Gastrocnemius medialis (tissue), 4 donors: ENCODE results near the gene PSKH1. TPM values are rescaled to one million over a fixed set of nuclear protein-coding genes. Genes with fewer than 3 reads are reported as not detected.

Source experiments
- ATAC-seq, 2 donors: fragments of 150-250 bp; one replicate each; pipeline ENCODE4 v1.9.1; 2016
- DNase-seq, 2 donors: peaks; one replicate each; pipeline ENCODE4 v3.0.0-alpha.2; 2019
- H3K27ac ChIP-seq, 4 donors: fragments of 200-600 bp; sonication (generic); 1 replicate in 1 of 4; 2 replicates in 3 of 4; pipeline ENCODE4 v1.5.1; 2016 to 2018; ENCODE audit warnings: mild to moderate bottlenecking in 2 of 4, moderate library complexity in 1 of 4
- H3K27me3 ChIP-seq, 3 donors: fragments of 200-600 bp; sonication (generic) in 2 of 3; 1 replicate in 1 of 3; 2 replicates in 2 of 3; pipeline versions ENCODE4 v1.5.1 to v1.6.0; 2016 to 2019; ENCODE audit warnings: mild to moderate bottlenecking in 1 of 3, moderate library complexity in 1 of 3
- H3K36me3 ChIP-seq, 2 donors: fragments of 200-600 bp; sonication (generic) in 1 of 2; one replicate each; pipeline ENCODE4 v1.5.1; 2017 to 2018
- H3K4me1 ChIP-seq, 2 donors: fragments of 200-600 bp; sonication (generic) in 1 of 2; one replicate each; pipeline ENCODE4 v1.5.1; 2016 to 2017; ENCODE audit warnings: mild to moderate bottlenecking in 2 of 2
- H3K4me3 ChIP-seq, 4 donors: fragments of 200-600 bp; sonication (generic) in 3 of 4; 1 replicate in 1 of 4; 2 replicates in 3 of 4; pipeline ENCODE4 v1.5.1; 2016 to 2019; ENCODE audit warnings: mild to moderate bottlenecking in 2 of 4
- H3K9me3 ChIP-seq, 3 donors: fragments of 200-600 bp; sonication (generic) in 2 of 3; 1 replicate in 1 of 3; 2 replicates in 2 of 3; pipeline ENCODE4 v1.5.1; 2016 to 2019
- CTCF ChIP-seq, 5 experiments: fragments of 450-650 bp in 3 of 5; fragments of 200-600 bp in 2 of 5; sonication (generic) in 2 of 5; IDR thresholded peaks in 4 of 5; conservative IDR thresholded peaks in 1 of 5; 1 replicate in 4 of 5; 2 replicates in 1 of 5; pipeline ENCODE4 v1.5.1; 2016 to 2019; ENCODE audit warnings: antibody characterized with exemption in 5 of 5, mild to moderate bottlenecking in 3 of 5, moderate library complexity in 3 of 5
- POLR2A ChIP-seq, 2 donors: fragments of 450-650 bp; IDR thresholded peaks; one replicate each; pipeline ENCODE4 v1.6.1; 2017; ENCODE audit warnings: antibody characterized with exemption in 2 of 2, mild to moderate bottlenecking in 2 of 2, moderate library complexity in 2 of 2
- in situ Hi-C, 4 donors: fragments of 200-750 bp; cut with MboI; loops; one replicate each; pipeline versions ENCODE4 v1.15.0 to v1.8.0; 2017; ENCODE audit warnings: low sequenced_read_pairs in 4 of 4
- intact Hi-C: fragments of 100-400 bp; cut with DNase I; formaldehyde crosslinking; loops from one replicate; pipeline ENCODE4 v1.15.1; 2023; ENCODE audit warnings: low total_unique reads
- total RNA-seq, 4 donors: library from RNA; depleted of rRNA; stranded (reverse); fragments of >200 nt; gene quantifications; one replicate each; pipeline versions ENCODE4 v1.1.0 to v1.2.3, GENCODE V29; 2016

The PSKH1 gene
- total RNA-seq, 4 donors from 2014 or later, result 4.1 to 12.7 (median 6.9) TPM

- intact Hi-C loops, result loop anchor here (10.0 kb wide), 1 partner anchor 375 kb away; no protein-coding TSS in a partner anchor
These were observed 37.1 kb downstream of the PSKH1 start for GRCh38 chr16:67930191-67930590.

GRCh38 chr16:67930678-67931211 is 37.7 kb downstream of the PSKH1 start:
- intact Hi-C loops (loop anchor here (10.0 kb wide), 1 partner anchor 376 kb away; no protein-coding TSS in a partner anchor), in situ Hi-C loops (loop anchor here in 1 of 4 donors (10.0 kb wide), 1 partner anchor 46 kb away; the partner anchor contains the start of gene NRN1L)
- peaks cover 0 to 10% of the 10 kb centered on the region in 2 donors for H3K36me3 ChIP-seq
- DNase-seq (peak in 1 of 2 donors; percentile 14), ATAC-seq (no peak)
- H3K4me1 ChIP-seq, result peaks cover 25 to 31% of the 10 kb centered on the region in 2 donors
- no peak overlapping the region for H3K27ac ChIP-seq
- TF ChIP-seq CTCF (IDR thresholded peaks at IDR 0.05 in 4 of 5, conservative IDR thresholded peaks at IDR 0.05 in 1 of 5) (no peak), POLR2A (IDR thresholded peaks at IDR 0.05) (no peak)
- no peaks in the 10 kb centered on the region for H3K27me3 ChIP-seq
- H3K4me3 ChIP-seq, result no peak overlapping the region
- no peaks in the 10 kb centered on the region for H3K9me3 ChIP-seq

More at GRCh38 chr16:67930191-67930590, 37.1 kb downstream of the PSKH1 start:
- TF ChIP-seq CTCF (IDR thresholded peaks at IDR 0.05 in 4 of 5, conservative IDR thresholded peaks at IDR 0.05 in 1 of 5) (no peak), POLR2A (IDR thresholded peaks at IDR 0.05) (no peak)
- no peaks in the 10 kb centered on the region for H3K27me3 ChIP-seq
- DNase-seq (peak in 1 of 2 donors; percentile 11), ATAC-seq (no peak)
- H3K9me3 ChIP-seq, result no peaks in the 10 kb centered on the region
- H3K4me3 ChIP-seq, result no peak overlapping the region
- peaks cover 0 to 10% of the 10 kb centered on the region in 2 donors for H3K36me3 ChIP-seq
- H3K4me1 ChIP-seq, result peaks cover 30 to 34% of the 10 kb centered on the region in 2 donors
- no peak overlapping the region for H3K27ac ChIP-seq
- in situ Hi-C loops, result loop anchor here in 1 of 4 donors (10.0 kb wide), 1 partner anchor 45 kb away; the partner anchor contains the start of gene NRN1L

GRCh38 chr16:67931712-67932461 is 38.8 kb downstream of the PSKH1 start, which contains the start of gene CTRL:
Gene CTRL (minus strand): TSS chr16:67931862. CDS start chr16:67931852, 10 bp downstream.
- in situ Hi-C loops, result loop anchor here in 1 of 4 donors (10.0 kb wide), 1 partner anchor 47 kb away; the partner anchor contains the start of gene NRN1L
- H3K27ac ChIP-seq, result no peak within 1 kb of the TSS
- DNase-seq, result no peak
- peaks cover 17 to 24% of the 10 kb centered on the region in 2 donors for H3K4me1 ChIP-seq
- no peaks in the 10 kb centered on the region for H3K27me3 ChIP-seq
- no peaks in the 10 kb centered on the region for H3K9me3 ChIP-seq
- no peak for TF ChIP-seq POLR2A (IDR thresholded peaks at IDR 0.05)
- TF ChIP-seq CTCF (IDR thresholded peaks at IDR 0.05 in 4 of 5, conservative IDR thresholded peaks at IDR 0.05 in 1 of 5), result no peak
- intact Hi-C loops, result loop anchor here (10.0 kb wide), 1 partner anchor 377 kb away; no protein-coding TSS in a partner anchor
- H3K36me3 ChIP-seq, result peaks cover 0 to 10% of the 10 kb centered on the region in 2 donors
- no peak for ATAC-seq
- no peak within 1 kb of the TSS for H3K4me3 ChIP-seq

- no peaks in the 10 kb centered on the region for H3K9me3 ChIP-seq
- H3K4me1 ChIP-seq, result peaks cover 22 to 27% of the 10 kb centered on the region in 2 donors
- peaks cover 0 to 6% of the 10 kb centered on the region in 2 donors for H3K36me3 ChIP-seq
- H3K4me3 ChIP-seq, result no peak overlapping the region
- no peak for TF ChIP-seq CTCF (IDR thresholded peaks at IDR 0.05 in 4 of 5, conservative IDR thresholded peaks at IDR 0.05 in 1 of 5)
- no peak for TF ChIP-seq POLR2A (IDR thresholded peaks at IDR 0.05)
- in situ Hi-C loops (loop anchor here in 1 of 4 donors (10.0 kb wide), 1 partner anchor 48 kb away; the partner anchor contains the start of gene NRN1L), intact Hi-C loops (loop anchor here (10.0 kb wide), 1 partner anchor 378 kb away; no protein-coding TSS in a partner anchor)
- no peak for ATAC-seq
- no peak for DNase-seq
- H3K27ac ChIP-seq, result no peak overlapping the region
- no peaks in the 10 kb centered on the region for H3K27me3 ChIP-seq
These were observed 39.4 kb downstream of the PSKH1 start for GRCh38 chr16:67932462-67932840.
